GM23338 (cell line): Measurements from ENCODE around the gene POLD3.

Source experiments
- CREB1 ChIP-seq: fragments of 250-450 bp; sonication (Bioruptor Pico); IDR thresholded peaks from 2 replicates; pipeline ENCODE4 v1.5.0; 2020; ENCODE audit warnings: low read depth, mild to moderate bottlenecking, moderate library complexity
- CTCF ChIP-seq, 2 experiments: fragments of 200-600 bp in 1 of 2; sonication (generic) in 1 of 2; conservative IDR thresholded peaks; 2 replicates each; pipeline versions ENCODE4 v1.5.1 to v1.6.1; 2016 to 2017; ENCODE audit warnings: antibody characterized with exemption in 2 of 2, low read depth in 2 of 2, mild to moderate bottlenecking in 2 of 2, moderate library complexity in 1 of 2
- EZH2 ChIP-seq: fragments of 200-600 bp; sonication (generic); IDR thresholded peaks from one replicate; pipeline ENCODE4 v1.8.0; 2017; ENCODE audit warnings: antibody characterized with exemption, mild to moderate bottlenecking, low read depth; ENCODE audit not compliant: unreplicated experiment
- EZH2phosphoT487 ChIP-seq: fragments of 200-600 bp; sonication (generic); IDR thresholded peaks from one replicate; pipeline ENCODE4 v1.8.1; 2018; ENCODE audit warnings: antibody characterized with exemption; ENCODE audit not compliant: unreplicated experiment
- JUNB ChIP-seq: IDR thresholded peaks from one replicate; pipeline ENCODE4 v1.6.1; 2016; ENCODE audit warnings: antibody characterized with exemption; ENCODE audit not compliant: unreplicated experiment
- NANOG ChIP-seq: IDR thresholded peaks from 2 replicates; pipeline ENCODE4 v1.6.1; 2016; ENCODE audit warnings: antibody characterized with exemption, borderline replicate concordance
- POLR2AphosphoS5 ChIP-seq: IDR thresholded peaks from 2 replicates; pipeline ENCODE4 v1.6.1; 2016; ENCODE audit warnings: antibody characterized with exemption, low read depth
- STAT1 ChIP-seq: IDR thresholded peaks from one replicate; pipeline ENCODE4 v1.6.1; 2016; ENCODE audit warnings: antibody characterized with exemption; ENCODE audit not compliant: unreplicated experiment
- ZNF114 ChIP-seq: fragments of 250-450 bp; sonication (Bioruptor Pico); IDR thresholded peaks from 2 replicates; pipeline ENCODE4 v1.5.0; 2020; ENCODE audit warnings: mild to moderate bottlenecking, moderate library complexity
- ZNF331 ChIP-seq: fragments of 250-450 bp; sonication (Bioruptor Pico); IDR thresholded peaks from 2 replicates; pipeline ENCODE4 v1.5.0; 2020; ENCODE audit warnings: low read depth, mild to moderate bottlenecking, moderate library complexity
- TF ChIP-seq, protein P1 (sequence below): IDR thresholded peaks from 2 replicates; pipeline ENCODE4 v1.6.1; 2016; ENCODE audit warnings: antibody characterized with exemption
- TF ChIP-seq, protein P2 (sequence below): IDR thresholded peaks from one replicate; pipeline ENCODE4 v1.6.1; 2018; ENCODE audit warnings: antibody characterized with exemption; ENCODE audit not compliant: unreplicated experiment
- TF ChIP-seq, protein P3 (sequence below): fragments of 250-450 bp; sonication (Bioruptor Pico); IDR thresholded peaks from 2 replicates; pipeline ENCODE4 v1.5.0; 2020; ENCODE audit warnings: mild to moderate bottlenecking, moderate library complexity

- no peak for TF ChIP-seq CTCF (conservative IDR thresholded peaks at IDR 0.05; ENCODE audit: low read depth in 2 of 2)
- TF ChIP-seq EZH2phosphoT487 = no peak
- no peak for TF ChIP-seq EZH2
- TF ChIP-seq POLR2AphosphoS5 = no peak
- TF ChIP-seq, protein P1, sequence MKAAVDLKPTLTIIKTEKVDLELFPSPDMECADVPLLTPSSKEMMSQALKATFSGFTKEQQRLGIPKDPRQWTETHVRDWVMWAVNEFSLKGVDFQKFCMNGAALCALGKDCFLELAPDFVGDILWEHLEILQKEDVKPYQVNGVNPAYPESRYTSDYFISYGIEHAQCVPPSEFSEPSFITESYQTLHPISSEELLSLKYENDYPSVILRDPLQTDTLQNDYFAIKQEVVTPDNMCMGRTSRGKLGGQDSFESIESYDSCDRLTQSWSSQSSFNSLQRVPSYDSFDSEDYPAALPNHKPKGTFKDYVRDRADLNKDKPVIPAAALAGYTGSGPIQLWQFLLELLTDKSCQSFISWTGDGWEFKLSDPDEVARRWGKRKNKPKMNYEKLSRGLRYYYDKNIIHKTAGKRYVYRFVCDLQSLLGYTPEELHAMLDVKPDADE = no peak
- TF ChIP-seq ZNF114 (CRISPR knock-in tag) = no peak
- TF ChIP-seq, protein P2, sequence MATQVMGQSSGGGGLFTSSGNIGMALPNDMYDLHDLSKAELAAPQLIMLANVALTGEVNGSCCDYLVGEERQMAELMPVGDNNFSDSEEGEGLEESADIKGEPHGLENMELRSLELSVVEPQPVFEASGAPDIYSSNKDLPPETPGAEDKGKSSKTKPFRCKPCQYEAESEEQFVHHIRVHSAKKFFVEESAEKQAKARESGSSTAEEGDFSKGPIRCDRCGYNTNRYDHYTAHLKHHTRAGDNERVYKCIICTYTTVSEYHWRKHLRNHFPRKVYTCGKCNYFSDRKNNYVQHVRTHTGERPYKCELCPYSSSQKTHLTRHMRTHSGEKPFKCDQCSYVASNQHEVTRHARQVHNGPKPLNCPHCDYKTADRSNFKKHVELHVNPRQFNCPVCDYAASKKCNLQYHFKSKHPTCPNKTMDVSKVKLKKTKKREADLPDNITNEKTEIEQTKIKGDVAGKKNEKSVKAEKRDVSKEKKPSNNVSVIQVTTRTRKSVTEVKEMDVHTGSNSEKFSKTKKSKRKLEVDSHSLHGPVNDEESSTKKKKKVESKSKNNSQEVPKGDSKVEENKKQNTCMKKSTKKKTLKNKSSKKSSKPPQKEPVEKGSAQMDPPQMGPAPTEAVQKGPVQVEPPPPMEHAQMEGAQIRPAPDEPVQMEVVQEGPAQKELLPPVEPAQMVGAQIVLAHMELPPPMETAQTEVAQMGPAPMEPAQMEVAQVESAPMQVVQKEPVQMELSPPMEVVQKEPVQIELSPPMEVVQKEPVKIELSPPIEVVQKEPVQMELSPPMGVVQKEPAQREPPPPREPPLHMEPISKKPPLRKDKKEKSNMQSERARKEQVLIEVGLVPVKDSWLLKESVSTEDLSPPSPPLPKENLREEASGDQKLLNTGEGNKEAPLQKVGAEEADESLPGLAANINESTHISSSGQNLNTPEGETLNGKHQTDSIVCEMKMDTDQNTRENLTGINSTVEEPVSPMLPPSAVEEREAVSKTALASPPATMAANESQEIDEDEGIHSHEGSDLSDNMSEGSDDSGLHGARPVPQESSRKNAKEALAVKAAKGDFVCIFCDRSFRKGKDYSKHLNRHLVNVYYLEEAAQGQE = no peak
- TF ChIP-seq STAT1 = no peak
- TF ChIP-seq CREB1 (CRISPR knock-in tag) = no peak
- TF ChIP-seq, protein P3, sequence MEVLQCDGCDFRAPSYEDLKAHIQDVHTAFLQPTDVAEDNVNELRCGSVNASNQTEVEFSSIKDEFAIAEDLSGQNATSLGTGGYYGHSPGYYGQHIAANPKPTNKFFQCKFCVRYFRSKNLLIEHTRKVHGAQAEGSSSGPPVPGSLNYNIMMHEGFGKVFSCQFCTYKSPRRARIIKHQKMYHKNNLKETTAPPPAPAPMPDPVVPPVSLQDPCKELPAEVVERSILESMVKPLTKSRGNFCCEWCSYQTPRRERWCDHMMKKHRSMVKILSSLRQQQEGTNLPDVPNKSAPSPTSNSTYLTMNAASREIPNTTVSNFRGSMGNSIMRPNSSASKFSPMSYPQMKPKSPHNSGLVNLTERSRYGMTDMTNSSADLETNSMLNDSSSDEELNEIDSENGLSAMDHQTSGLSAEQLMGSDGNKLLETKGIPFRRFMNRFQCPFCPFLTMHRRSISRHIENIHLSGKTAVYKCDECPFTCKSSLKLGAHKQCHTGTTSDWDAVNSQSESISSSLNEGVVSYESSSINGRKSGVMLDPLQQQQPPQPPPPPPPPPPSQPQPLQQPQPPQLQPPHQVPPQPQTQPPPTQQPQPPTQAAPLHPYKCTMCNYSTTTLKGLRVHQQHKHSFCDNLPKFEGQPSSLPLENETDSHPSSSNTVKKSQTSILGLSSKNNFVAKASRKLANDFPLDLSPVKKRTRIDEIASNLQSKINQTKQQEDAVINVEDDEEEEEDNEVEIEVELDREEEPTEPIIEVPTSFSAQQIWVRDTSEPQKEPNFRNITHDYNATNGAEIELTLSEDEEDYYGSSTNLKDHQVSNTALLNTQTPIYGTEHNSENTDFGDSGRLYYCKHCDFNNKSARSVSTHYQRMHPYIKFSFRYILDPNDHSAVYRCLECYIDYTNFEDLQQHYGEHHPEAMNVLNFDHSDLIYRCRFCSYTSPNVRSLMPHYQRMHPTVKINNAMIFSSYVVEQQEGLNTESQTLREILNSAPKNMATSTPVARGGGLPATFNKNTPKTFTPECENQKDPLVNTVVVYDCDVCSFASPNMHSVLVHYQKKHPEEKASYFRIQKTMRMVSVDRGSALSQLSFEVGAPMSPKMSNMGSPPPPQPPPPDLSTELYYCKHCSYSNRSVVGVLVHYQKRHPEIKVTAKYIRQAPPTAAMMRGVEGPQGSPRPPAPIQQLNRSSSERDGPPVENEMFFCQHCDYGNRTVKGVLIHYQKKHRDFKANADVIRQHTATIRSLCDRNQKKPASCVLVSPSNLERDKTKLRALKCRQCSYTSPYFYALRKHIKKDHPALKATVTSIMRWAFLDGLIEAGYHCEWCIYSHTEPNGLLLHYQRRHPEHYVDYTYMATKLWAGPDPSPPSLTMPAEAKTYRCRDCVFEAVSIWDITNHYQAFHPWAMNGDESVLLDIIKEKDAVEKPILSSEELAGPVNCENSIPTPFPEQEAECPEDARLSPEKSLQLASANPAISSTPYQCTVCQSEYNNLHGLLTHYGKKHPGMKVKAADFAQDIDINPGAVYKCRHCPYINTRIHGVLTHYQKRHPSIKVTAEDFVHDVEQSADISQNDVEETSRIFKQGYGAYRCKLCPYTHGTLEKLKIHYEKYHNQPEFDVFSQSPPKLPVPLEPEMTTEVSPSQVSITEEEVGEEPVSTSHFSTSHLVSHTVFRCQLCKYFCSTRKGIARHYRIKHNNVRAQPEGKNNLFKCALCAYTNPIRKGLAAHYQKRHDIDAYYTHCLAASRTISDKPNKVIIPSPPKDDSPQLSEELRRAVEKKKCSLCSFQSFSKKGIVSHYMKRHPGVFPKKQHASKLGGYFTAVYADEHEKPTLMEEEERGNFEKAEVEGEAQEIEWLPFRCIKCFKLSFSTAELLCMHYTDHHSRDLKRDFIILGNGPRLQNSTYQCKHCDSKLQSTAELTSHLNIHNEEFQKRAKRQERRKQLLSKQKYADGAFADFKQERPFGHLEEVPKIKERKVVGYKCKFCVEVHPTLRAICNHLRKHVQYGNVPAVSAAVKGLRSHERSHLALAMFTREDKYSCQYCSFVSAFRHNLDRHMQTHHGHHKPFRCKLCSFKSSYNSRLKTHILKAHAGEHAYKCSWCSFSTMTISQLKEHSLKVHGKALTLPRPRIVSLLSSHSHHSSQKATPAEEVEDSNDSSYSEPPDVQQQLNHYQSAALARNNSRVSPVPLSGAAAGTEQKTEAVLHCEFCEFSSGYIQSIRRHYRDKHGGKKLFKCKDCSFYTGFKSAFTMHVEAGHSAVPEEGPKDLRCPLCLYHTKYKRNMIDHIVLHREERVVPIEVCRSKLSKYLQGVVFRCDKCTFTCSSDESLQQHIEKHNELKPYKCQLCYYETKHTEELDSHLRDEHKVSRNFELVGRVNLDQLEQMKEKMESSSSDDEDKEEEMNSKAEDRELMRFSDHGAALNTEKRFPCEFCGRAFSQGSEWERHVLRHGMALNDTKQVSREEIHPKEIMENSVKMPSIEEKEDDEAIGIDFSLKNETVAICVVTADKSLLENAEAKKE = no peak
- TF ChIP-seq NANOG = no peak
- TF ChIP-seq JUNB = no peak
- TF ChIP-seq ZNF331 (CRISPR knock-in tag) = no peak
These were observed 84.7 kb downstream of the POLD3 start for GRCh38 chr11:74677131-74677530.
